ENCODE measurements around the gene SFI1.
"Not testable (repeated sequence)": the region's sequence is repeated elsewhere in the genome, so short reads cannot be mapped to it uniquely, and the experiment has no call there.

The SFI1 gene
- 11.4 to 37.7 (median 19.7) reads per million in 17 experiments for total RNA-seq

- peak; percentile 92 to 97 (median 96) for DNase-seq
Measured at GRCh38 chr22:31496007-31496734, at the start of gene SFI1. Gene SFI1, plus strand, starts transcription at chr22:31496536. Its CDS starts 11,749 bp downstream, at chr22:31508285.

GRCh38 chr22:31446767-31447166 lies 49.6 kb upstream of the SFI1 start:
- no peak for DNase-seq

GRCh38 chr22:31447337-31447736 lies 49.0 kb upstream of the SFI1 start:
- DNase-seq, result no peak

- no peak for DNase-seq
Measured at GRCh38 chr22:31448382-31448781, 48.0 kb upstream of the SFI1 start.

GRCh38 chr22:31449506-31449905 lies 46.8 kb upstream of the SFI1 start:
- DNase-seq, result peak in 3 of 4 experiments; percentile 16 to 21 (median 16)

- DNase-seq, result peak; percentile 12 to 47 (median 24)
Measured at GRCh38 chr22:31451709-31452571, 44.4 kb upstream of the SFI1 start.

GRCh38 chr22:31461699-31462098 lies 34.6 kb upstream of the SFI1 start:
- no peak for DNase-seq

- no peak for DNase-seq
Measured at GRCh38 chr22:31465307-31465706, 31.0 kb upstream of the SFI1 start.

- DNase-seq, result no peak
Measured at GRCh38 chr22:31474743-31475142, 21.6 kb upstream of the SFI1 start.

GRCh38 chr22:31475800-31476199 lies 20.5 kb upstream of the SFI1 start:
- no peak for DNase-seq

- DNase-seq, result no peak
Measured at GRCh38 chr22:31477329-31477728, 19.0 kb upstream of the SFI1 start.

GRCh38 chr22:31481129-31481528 lies 15.2 kb upstream of the SFI1 start:
- DNase-seq, result no peak

- DNase-seq, result not testable (repeated sequence)
Measured at GRCh38 chr22:31482470-31482869, 13.9 kb upstream of the SFI1 start.

GRCh38 chr22:31486369-31486768 lies 10.0 kb upstream of the SFI1 start:
- not testable (repeated sequence) for DNase-seq

- DNase-seq, result no peak
Measured at GRCh38 chr22:31486951-31487350, 9.4 kb upstream of the SFI1 start.

- no peak for DNase-seq
Measured at GRCh38 chr22:31488346-31488883, 7.9 kb upstream of the SFI1 start.

GRCh38 chr22:31488988-31489617 lies 7.2 kb upstream of the SFI1 start:
- peak; percentile 20 to 65 (median 47) for DNase-seq

- DNase-seq, result peak; percentile 89 to 95 (median 92)
Measured at GRCh38 chr22:31489632-31490495, 6.5 kb upstream of the SFI1 start, which contains the start of gene EIF4ENIF1. Gene EIF4ENIF1, minus strand, starts transcription at chr22:31489842. Its CDS starts 1,124 bp downstream, at chr22:31488718.

- DNase-seq, result peak; percentile 93 to 97 (median 95)
Measured at GRCh38 chr22:31490496-31490925, 5.8 kb upstream of the SFI1 start.

- no peak for DNase-seq
Measured at GRCh38 chr22:31491218-31491962, 4.9 kb upstream of the SFI1 start.

- DNase-seq, result peak; percentile 5 to 43 (median 25)
Measured at GRCh38 chr22:31492151-31492550, 4.2 kb upstream of the SFI1 start.
